ENCODE measurements around the gene CD200.

DNA sequence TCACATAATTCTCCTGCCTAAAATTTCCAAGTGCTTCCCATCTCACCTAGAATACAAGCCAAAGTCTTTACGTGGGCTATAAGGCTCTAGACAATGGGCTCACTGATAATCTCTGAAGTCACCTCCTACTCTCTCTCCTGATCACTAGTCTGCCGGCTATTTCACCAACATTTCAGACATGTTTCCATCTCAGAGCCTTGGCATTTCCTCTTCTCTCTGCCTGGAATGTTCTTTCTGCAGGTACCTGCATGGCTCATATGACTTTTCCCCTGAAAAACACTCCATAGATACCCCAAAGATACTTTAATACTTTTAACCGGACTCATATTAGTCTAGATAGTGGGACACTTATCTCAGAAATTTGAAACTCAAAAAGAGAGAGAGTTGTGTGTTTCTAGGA lies 32.7 kb downstream of the CD200 start:
- TF ChIP-seq, protein P1, sequence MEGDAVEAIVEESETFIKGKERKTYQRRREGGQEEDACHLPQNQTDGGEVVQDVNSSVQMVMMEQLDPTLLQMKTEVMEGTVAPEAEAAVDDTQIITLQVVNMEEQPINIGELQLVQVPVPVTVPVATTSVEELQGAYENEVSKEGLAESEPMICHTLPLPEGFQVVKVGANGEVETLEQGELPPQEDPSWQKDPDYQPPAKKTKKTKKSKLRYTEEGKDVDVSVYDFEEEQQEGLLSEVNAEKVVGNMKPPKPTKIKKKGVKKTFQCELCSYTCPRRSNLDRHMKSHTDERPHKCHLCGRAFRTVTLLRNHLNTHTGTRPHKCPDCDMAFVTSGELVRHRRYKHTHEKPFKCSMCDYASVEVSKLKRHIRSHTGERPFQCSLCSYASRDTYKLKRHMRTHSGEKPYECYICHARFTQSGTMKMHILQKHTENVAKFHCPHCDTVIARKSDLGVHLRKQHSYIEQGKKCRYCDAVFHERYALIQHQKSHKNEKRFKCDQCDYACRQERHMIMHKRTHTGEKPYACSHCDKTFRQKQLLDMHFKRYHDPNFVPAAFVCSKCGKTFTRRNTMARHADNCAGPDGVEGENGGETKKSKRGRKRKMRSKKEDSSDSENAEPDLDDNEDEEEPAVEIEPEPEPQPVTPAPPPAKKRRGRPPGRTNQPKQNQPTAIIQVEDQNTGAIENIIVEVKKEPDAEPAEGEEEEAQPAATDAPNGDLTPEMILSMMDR (IDR thresholded peaks at IDR 0.05) = no peak
- TF ChIP-seq TP53 (CRISPR knock-in tag; IDR thresholded peaks at IDR 0.05) (no peak), NR3C1 (CRISPR knock-in tag; conservative IDR thresholded peaks at IDR 0.05; ENCODE audit: low read depth) (no peak), ELF4 (CRISPR knock-in tag; IDR thresholded peaks at IDR 0.05; ENCODE audit: low read depth) (no peak), SP1 (CRISPR knock-in tag; conservative IDR thresholded peaks at IDR 0.05) (no peak), CREM (CRISPR knock-in tag; IDR thresholded peaks at IDR 0.05) (no peak), TEAD1 (CRISPR knock-in tag; IDR thresholded peaks at IDR 0.05) (no peak)
- TF ChIP-seq, protein P2, sequence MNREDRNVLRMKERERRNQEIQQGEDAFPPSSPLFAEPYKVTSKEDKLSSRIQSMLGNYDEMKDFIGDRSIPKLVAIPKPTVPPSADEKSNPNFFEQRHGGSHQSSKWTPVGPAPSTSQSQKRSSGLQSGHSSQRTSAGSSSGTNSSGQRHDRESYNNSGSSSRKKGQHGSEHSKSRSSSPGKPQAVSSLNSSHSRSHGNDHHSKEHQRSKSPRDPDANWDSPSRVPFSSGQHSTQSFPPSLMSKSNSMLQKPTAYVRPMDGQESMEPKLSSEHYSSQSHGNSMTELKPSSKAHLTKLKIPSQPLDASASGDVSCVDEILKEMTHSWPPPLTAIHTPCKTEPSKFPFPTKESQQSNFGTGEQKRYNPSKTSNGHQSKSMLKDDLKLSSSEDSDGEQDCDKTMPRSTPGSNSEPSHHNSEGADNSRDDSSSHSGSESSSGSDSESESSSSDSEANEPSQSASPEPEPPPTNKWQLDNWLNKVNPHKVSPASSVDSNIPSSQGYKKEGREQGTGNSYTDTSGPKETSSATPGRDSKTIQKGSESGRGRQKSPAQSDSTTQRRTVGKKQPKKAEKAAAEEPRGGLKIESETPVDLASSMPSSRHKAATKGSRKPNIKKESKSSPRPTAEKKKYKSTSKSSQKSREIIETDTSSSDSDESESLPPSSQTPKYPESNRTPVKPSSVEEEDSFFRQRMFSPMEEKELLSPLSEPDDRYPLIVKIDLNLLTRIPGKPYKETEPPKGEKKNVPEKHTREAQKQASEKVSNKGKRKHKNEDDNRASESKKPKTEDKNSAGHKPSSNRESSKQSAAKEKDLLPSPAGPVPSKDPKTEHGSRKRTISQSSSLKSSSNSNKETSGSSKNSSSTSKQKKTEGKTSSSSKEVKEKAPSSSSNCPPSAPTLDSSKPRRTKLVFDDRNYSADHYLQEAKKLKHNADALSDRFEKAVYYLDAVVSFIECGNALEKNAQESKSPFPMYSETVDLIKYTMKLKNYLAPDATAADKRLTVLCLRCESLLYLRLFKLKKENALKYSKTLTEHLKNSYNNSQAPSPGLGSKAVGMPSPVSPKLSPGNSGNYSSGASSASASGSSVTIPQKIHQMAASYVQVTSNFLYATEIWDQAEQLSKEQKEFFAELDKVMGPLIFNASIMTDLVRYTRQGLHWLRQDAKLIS (CRISPR knock-in tag; IDR thresholded peaks at IDR 0.05; ENCODE audit: borderline replicate concordance) = no peak
- TF ChIP-seq, protein P3, sequence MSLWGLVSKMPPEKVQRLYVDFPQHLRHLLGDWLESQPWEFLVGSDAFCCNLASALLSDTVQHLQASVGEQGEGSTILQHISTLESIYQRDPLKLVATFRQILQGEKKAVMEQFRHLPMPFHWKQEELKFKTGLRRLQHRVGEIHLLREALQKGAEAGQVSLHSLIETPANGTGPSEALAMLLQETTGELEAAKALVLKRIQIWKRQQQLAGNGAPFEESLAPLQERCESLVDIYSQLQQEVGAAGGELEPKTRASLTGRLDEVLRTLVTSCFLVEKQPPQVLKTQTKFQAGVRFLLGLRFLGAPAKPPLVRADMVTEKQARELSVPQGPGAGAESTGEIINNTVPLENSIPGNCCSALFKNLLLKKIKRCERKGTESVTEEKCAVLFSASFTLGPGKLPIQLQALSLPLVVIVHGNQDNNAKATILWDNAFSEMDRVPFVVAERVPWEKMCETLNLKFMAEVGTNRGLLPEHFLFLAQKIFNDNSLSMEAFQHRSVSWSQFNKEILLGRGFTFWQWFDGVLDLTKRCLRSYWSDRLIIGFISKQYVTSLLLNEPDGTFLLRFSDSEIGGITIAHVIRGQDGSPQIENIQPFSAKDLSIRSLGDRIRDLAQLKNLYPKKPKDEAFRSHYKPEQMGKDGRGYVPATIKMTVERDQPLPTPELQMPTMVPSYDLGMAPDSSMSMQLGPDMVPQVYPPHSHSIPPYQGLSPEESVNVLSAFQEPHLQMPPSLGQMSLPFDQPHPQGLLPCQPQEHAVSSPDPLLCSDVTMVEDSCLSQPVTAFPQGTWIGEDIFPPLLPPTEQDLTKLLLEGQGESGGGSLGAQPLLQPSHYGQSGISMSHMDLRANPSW (CRISPR knock-in tag; conservative IDR thresholded peaks at IDR 0.05; ENCODE audit: low read depth) = no peak
- TF ChIP-seq, protein P4, sequence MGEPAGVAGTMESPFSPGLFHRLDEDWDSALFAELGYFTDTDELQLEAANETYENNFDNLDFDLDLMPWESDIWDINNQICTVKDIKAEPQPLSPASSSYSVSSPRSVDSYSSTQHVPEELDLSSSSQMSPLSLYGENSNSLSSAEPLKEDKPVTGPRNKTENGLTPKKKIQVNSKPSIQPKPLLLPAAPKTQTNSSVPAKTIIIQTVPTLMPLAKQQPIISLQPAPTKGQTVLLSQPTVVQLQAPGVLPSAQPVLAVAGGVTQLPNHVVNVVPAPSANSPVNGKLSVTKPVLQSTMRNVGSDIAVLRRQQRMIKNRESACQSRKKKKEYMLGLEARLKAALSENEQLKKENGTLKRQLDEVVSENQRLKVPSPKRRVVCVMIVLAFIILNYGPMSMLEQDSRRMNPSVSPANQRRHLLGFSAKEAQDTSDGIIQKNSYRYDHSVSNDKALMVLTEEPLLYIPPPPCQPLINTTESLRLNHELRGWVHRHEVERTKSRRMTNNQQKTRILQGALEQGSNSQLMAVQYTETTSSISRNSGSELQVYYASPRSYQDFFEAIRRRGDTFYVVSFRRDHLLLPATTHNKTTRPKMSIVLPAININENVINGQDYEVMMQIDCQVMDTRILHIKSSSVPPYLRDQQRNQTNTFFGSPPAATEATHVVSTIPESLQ (CRISPR knock-in tag; IDR thresholded peaks at IDR 0.05) = no peak
- TF ChIP-seq, protein P5, sequence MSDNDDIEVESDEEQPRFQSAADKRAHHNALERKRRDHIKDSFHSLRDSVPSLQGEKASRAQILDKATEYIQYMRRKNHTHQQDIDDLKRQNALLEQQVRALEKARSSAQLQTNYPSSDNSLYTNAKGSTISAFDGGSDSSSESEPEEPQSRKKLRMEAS (CRISPR knock-in tag; IDR thresholded peaks at IDR 0.05) = no peak

Measured in WTC11 (cell line).